Mucosa of descending colon (tissue), 3 donors: ENCODE data around the gene MAML1. TPM values are rescaled to one million over a fixed set of nuclear protein-coding genes. Genes with fewer than 3 reads are reported as not detected.
A peak's percentile ranks its signal among the peaks of the same experiment; 100 is the strongest.

ENCODE experiments used
- ATAC-seq: fragments of 200-7000 bp; cut with Tn5 transposase; one replicate; pipeline ENCODE4 v1.9.1; 2020; ENCODE audit warnings: mild to moderate bottlenecking, moderate library complexity
- DNase-seq, 3 donors: peaks; one replicate each; pipeline ENCODE4 v3.0.0-alpha.2; 2020
- H3K36me3 ChIP-seq: fragments of 200-600 bp; one replicate; pipeline ENCODE4 v1.8.0; 2021; ENCODE audit warnings: low read depth, mild to moderate bottlenecking
- H3K4me1 ChIP-seq: fragments of 200-600 bp; one replicate; pipeline ENCODE4 v1.8.0; 2021; ENCODE audit warnings: low read depth, mild to moderate bottlenecking
- H3K4me3 ChIP-seq: fragments of 200-600 bp; one replicate; pipeline ENCODE4 v1.8.0; 2021; ENCODE audit warnings: mild to moderate bottlenecking
- H3K9me3 ChIP-seq: fragments of 200-600 bp; one replicate; pipeline ENCODE4 v1.8.0; 2021; ENCODE audit warnings: mild to moderate bottlenecking
- CTCF ChIP-seq: fragments of 200-600 bp; IDR thresholded peaks from one replicate; pipeline ENCODE4 v1.8.0; 2022; ENCODE audit warnings: antibody characterized with exemption, mild to moderate bottlenecking
- intact Hi-C, 2 donors: fragments of 100-400 bp; cut with DNase I in 1 of 2; cut with micrococcal nuclease in 1 of 2; formaldehyde crosslinking; loops; one replicate each; pipeline versions ENCODE4 v1.11.0 to v1.11.1; 2022; cut with DNase I, micrococcal nuclease
- total RNA-seq, 3 donors: library from RNA; stranded (reverse); fragmentation: NEBNext Ultra II Directional in 2 of 3; extraction: Animal tissue kit (Norgen Biotek cat#: 25700) in 2 of 3; gene quantifications; one replicate each; pipeline versions ENCODE4 v1.2.1 to v1.2.4, GENCODE V29; 2021 to 2023
- donor health status: DM: no; HTN: no; CAD: no; lungs with moderate emphysema.
- donor health status: DM: no; HTN: no; CAD: no.
- donor health status: DM: no; HTN: yes; CAD: no.

The MAML1 gene
- total RNA-seq, 3 donors from 2014 or later: 26.0 to 34.0 (median 28.6) TPM

DNA sequence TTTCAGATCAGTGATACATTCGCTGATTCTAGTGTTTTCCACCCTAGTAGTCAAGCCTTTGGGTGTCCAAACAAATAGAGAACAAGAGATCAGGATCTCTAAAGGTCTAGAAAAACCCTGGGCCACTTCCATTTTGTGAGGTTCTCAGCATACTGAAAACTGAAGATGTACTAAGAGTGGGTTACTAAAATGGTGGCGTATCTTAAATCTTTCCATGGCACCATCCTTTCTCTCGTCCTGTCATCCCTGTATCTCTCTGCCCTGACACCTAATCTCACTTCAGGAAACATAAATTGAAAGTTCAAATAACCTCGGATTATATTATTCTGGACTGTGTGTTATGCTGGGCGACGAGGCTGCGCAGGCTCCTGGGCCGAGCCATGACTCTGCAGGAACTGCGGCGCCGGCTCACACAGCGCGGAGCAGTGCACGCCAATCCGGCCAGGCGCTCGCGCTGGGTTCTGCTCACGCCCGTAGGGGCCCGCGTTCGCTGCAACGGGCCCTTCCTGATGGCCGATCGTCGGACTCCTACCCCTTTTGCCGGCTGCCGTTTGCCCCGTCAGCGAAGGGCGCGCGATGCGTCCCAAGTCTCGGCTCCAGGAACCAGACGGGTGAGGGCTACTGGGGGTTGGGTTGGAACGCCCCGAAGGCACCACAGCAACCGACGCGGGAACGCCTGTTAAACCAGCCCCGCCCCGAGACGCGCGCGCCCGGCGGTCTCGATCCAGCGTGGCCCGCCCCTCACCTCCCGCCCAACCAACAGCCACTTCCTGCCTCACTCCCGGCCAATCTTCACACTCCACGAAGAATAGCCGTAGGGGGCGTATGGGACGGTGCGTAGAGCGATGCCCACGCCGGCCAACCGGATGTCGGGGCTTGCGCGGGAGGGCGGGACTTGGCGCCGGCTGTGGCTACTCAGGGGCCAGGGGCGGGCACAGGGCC, 34.4 kb upstream of the MAML1 start:
- no peaks in the 10 kb centered on the region for H3K36me3 ChIP-seq
- peak overlapping the region; percentile 86 for H3K4me3 ChIP-seq
- H3K9me3 ChIP-seq: no peaks in the 10 kb centered on the region
- ATAC-seq (peak; percentile 93), DNase-seq (peak; percentile 99)
- intact Hi-C loops: no loop called here
- peaks cover 14% of the 10 kb centered on the region for H3K4me1 ChIP-seq
- no peak for TF ChIP-seq CTCF

DNA sequence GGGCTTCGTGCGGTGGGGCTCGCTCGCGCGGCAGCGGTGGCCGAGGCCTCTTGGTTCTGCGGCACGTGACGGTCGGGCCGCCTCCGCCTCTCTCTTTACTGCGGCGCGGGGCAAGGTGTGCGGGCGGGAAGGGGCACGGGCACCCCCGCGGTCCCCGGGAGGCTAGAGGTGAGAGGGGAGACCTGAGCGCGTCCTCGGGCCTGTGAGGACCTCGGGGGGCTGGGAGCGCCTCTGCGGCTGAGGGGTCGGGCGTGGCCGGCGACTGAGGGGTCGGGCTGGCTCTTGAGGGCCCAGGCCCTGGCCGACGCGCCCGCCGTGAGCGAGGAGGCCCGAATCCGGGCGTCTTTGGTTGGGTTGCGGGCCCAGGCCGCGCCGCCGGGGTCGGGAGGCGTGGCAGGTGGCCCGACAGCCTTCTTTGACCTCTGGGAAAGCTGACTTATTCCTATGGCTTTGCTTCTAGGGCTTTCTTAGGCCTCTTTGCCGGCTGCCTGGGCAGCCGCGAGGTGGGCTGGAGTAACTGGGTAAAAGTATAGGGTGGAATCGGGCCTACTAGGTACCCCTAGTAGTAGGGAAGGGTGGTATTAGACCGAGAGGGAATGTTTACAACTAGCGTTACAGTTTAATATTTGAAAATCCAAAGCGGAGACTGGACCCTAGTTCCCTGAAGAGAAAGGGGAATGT, 33.5 kb upstream of the MAML1 start, which contains the start of gene CANX:
Gene CANX, plus strand, starts transcription at position 33 of the 681 bp plus-strand sequence. CDS start 6,715 bp downstream, outside the sequence.
- Histone ChIP-seq H3K4me1 (peaks cover 14% of the 10 kb centered on the region), H3K4me3 (peak within 1 kb of the TSS; percentile 86), H3K9me3 (no peaks in the 10 kb centered on the region), H3K36me3 (no peaks in the 10 kb centered on the region)
- ATAC-seq (peak; percentile 22), DNase-seq (no peak)
- no peak for TF ChIP-seq CTCF
- intact Hi-C loops: no loop called here

DNA sequence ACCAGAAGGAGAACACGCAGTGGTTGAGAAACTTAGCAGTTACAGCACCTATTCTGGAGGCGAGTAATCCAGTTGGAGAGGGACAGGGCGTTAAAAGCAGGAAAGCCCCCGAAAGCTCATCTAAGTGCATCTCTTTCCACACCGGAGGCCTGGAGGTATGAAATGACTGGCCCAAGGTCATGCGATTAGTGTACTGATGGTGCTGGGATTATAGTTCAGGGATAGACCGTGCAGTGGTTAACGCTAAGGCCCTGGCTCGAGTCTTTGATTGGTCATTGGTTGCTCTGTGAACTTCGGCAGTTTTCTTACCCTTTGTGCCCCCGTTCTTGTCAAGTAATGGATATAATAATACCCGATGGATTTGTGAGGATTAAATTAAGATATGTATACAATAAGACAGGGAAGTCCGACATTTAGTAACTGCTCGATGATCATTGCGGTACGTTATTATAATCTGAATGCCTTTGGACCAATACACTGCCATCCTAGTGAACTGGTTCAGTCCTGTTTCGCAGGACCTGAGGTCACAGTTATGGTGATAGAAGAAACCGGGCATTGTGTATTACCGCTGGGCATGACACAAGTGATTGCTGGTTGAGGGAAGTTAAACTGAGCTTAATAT, 32.9 kb upstream of the MAML1 start:
- DNase-seq (peak in 1 of 3 donors; percentile 45), ATAC-seq (peak; percentile 11)
- intact Hi-C loops: no loop called here
- TF ChIP-seq CTCF: no peak
- no peaks in the 10 kb centered on the region for H3K36me3 ChIP-seq
- peaks cover 14% of the 10 kb centered on the region for H3K4me1 ChIP-seq
- peak overlapping the region; percentile 86 for H3K4me3 ChIP-seq
- H3K9me3 ChIP-seq: no peaks in the 10 kb centered on the region

DNA sequence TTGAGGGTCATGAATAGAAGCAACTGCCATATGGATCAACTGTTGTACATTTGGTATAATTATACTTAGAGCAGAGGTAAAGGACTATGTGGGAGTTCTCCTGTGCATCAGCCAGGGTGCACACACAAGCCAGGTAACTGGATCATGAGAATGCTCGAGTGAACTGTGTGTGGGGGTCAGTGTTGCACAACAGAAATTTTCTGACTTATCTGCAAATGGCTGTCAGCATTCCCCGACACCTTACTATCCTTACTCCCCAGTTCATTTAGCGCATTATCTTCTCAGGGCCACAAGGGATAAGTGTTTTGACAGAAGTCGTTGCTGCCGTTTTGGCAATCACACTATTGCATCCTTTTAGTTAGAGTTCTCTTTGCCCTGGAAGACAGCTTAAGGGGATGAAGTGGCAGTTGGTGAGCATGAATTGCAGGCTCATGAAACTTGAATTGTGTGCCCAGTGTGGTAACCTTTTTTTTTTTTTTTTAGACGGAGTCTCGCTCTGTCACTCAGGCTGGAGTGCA, 32.2 kb upstream of the MAML1 start:
- Histone ChIP-seq H3K4me3 (no peak overlapping the region), H3K4me1 (peaks cover 14% of the 10 kb centered on the region), H3K36me3 (no peaks in the 10 kb centered on the region), H3K9me3 (no peaks in the 10 kb centered on the region)
- DNase-seq (no peak), ATAC-seq (no peak)
- no peak for TF ChIP-seq CTCF
- intact Hi-C loops: no loop called here

DNA sequence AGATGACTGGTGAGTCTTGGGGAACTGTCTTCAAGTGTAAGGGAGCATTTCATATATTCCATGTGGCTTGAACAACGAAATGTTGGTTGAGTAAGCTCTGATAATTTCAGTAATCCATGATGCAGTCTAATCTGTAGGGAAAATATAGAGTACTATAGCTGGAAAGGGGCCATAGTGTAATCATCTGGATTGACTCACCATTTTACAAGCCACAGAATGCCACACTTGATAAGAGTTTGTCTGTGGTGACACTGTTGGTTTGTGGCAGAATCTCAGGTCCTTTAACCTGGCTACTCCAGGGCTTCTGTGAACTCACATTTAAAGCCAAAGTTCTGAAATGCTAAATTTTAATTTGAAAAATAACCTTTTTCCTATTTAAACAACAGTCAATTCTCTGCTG, 16.3 kb upstream of the MAML1 start:
- Histone ChIP-seq H3K4me3 (no peak overlapping the region), H3K4me1 (no peaks in the 10 kb centered on the region), H3K9me3 (no peaks in the 10 kb centered on the region), H3K36me3 (no peaks in the 10 kb centered on the region)
- ATAC-seq (peak; percentile 70), DNase-seq (no peak)
- intact Hi-C loops: no loop called here
- no peak for TF ChIP-seq CTCF
